Activated naive CD8-positive, alpha-beta T cell (primary cell): ENCODE measurements around the gene CDC42SE2.
"Not testable (repeated sequence)": the region's sequence is repeated elsewhere in the genome, so short reads cannot be mapped to it uniquely, and the experiment has no call there.

Experiments used
- H3K27ac Mint-ChIP-seq: one replicate; pipeline ENCODE4 v1.8.0; 2021; ENCODE audit warnings: mixed read lengths
- H3K27me3 Mint-ChIP-seq: one replicate; pipeline ENCODE4 v1.8.0; 2021; ENCODE audit warnings: mixed read lengths
- H3K36me3 Mint-ChIP-seq: one replicate; pipeline ENCODE4 v1.8.0; 2021; ENCODE audit warnings: mixed read lengths
- H3K4me1 Mint-ChIP-seq: one replicate; pipeline ENCODE4 v1.8.0; 2021; ENCODE audit warnings: low read depth, mixed read lengths
- H3K4me3 Mint-ChIP-seq: one replicate; pipeline ENCODE4 v1.8.0; 2021; ENCODE audit warnings: mild to moderate bottlenecking, mixed read lengths
- H3K9me3 Mint-ChIP-seq: one replicate; pipeline ENCODE4 v1.8.0; 2021; ENCODE audit warnings: low read depth, mixed read lengths

CDC42SE2 gene

GRCh38 chr5:131230406-131230805 lies 33.4 kb upstream of the CDC42SE2 start:
- peak overlapping the region; percentile 61 for H3K27ac Mint-ChIP-seq
- H3K4me3 Mint-ChIP-seq, result no peak overlapping the region
- no peaks in the 10 kb centered on the region for H3K27me3 Mint-ChIP-seq
- no peaks in the 10 kb centered on the region for H3K36me3 Mint-ChIP-seq
- H3K9me3 Mint-ChIP-seq, result no peaks in the 10 kb centered on the region
- H3K4me1 Mint-ChIP-seq, result peaks cover 16% of the 10 kb centered on the region

DNA sequence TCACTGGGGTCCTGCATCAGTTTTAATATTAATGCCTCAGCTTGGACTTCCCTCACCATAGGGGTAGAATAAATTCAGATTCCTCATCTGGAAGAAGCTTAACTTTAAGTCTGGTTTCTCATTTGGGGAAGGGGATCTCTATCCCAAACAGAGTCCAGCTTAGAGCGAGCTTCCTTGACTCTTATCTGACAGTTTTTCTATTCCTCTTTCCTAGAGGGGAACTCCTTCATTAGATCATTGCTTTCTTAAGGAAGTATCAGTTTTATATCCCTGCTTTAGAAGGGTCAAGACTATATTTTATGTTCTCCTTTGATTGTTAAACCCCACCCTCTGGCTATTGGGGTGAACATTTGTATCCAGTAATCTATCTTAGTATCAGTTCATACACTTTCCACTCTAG lies 24.2 kb upstream of the CDC42SE2 start:
- H3K27me3 Mint-ChIP-seq, result no peaks in the 10 kb centered on the region
- no peaks in the 10 kb centered on the region for H3K36me3 Mint-ChIP-seq
- no peaks in the 10 kb centered on the region for H3K9me3 Mint-ChIP-seq
- H3K4me3 Mint-ChIP-seq, result no peak overlapping the region
- H3K4me1 Mint-ChIP-seq, result peaks cover 12% of the 10 kb centered on the region
- no peak overlapping the region for H3K27ac Mint-ChIP-seq

- H3K4me3 Mint-ChIP-seq, result no peak overlapping the region
- peak overlapping the region; percentile 28 for H3K27ac Mint-ChIP-seq
- H3K4me1 Mint-ChIP-seq, result peaks cover 16% of the 10 kb centered on the region
- no peaks in the 10 kb centered on the region for H3K36me3 Mint-ChIP-seq
- H3K9me3 Mint-ChIP-seq, result no peaks in the 10 kb centered on the region
- no peaks in the 10 kb centered on the region for H3K27me3 Mint-ChIP-seq
These were observed 21.1 kb upstream of the CDC42SE2 start for GRCh38 chr5:131242728-131243255.

- no peaks in the 10 kb centered on the region for H3K9me3 Mint-ChIP-seq
- H3K4me1 Mint-ChIP-seq, result peaks cover 29% of the 10 kb centered on the region
- H3K27ac Mint-ChIP-seq, result no peak overlapping the region
- no peaks in the 10 kb centered on the region for H3K27me3 Mint-ChIP-seq
- no peak overlapping the region for H3K4me3 Mint-ChIP-seq
- no peaks in the 10 kb centered on the region for H3K36me3 Mint-ChIP-seq
These were observed 18.5 kb upstream of the CDC42SE2 start for GRCh38 chr5:131245312-131245711.

DNA sequence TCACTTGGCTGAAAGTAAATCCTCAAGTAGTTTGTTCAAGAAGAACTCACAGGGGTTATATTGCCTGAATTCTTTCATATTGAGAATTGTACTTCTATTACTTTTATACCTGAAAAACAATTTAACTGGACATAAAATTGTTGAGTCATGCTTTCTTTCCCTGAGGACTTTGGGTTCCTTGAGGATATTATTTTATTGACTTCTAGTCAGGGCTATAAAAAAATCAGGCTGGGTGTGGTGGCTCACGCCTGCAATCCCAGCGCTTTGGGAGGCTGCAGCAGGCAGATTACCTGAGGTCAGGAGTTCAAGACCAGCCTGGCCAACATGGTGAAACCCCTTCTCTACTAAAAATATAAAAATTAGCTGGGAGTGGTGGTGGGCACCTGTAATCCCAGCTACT lies 17.9 kb upstream of the CDC42SE2 start:
- Mint-ChIP-seq H3K9me3 (no peaks in the 10 kb centered on the region), H3K4me1 (peaks cover 34% of the 10 kb centered on the region), H3K27ac (no peak overlapping the region), H3K4me3 (no peak overlapping the region), H3K36me3 (no peaks in the 10 kb centered on the region), H3K27me3 (no peaks in the 10 kb centered on the region)

DNA sequence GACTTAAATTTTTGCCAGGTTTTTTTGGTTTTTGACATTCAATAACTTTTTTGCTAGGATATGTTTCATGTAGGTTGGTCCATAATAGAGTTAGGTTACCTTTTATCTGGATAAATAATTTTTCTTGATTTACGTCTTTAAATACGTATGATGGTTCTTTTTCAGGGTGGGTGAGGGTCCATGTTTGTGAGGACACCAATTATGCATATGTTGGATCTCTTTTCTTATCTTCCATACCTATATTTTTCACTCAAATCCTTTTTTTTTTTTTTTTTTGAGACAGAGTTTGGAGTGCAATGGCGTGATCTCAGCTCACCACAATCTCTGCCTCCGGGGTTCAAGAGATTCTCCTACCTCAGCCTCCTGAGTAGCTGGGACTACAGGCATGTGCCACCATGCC lies 17.3 kb upstream of the CDC42SE2 start:
- no peaks in the 10 kb centered on the region for H3K27me3 Mint-ChIP-seq
- H3K9me3 Mint-ChIP-seq, result no peaks in the 10 kb centered on the region
- no peak overlapping the region for H3K4me3 Mint-ChIP-seq
- no peak overlapping the region for H3K27ac Mint-ChIP-seq
- H3K36me3 Mint-ChIP-seq, result no peaks in the 10 kb centered on the region
- peaks cover 40% of the 10 kb centered on the region for H3K4me1 Mint-ChIP-seq

DNA sequence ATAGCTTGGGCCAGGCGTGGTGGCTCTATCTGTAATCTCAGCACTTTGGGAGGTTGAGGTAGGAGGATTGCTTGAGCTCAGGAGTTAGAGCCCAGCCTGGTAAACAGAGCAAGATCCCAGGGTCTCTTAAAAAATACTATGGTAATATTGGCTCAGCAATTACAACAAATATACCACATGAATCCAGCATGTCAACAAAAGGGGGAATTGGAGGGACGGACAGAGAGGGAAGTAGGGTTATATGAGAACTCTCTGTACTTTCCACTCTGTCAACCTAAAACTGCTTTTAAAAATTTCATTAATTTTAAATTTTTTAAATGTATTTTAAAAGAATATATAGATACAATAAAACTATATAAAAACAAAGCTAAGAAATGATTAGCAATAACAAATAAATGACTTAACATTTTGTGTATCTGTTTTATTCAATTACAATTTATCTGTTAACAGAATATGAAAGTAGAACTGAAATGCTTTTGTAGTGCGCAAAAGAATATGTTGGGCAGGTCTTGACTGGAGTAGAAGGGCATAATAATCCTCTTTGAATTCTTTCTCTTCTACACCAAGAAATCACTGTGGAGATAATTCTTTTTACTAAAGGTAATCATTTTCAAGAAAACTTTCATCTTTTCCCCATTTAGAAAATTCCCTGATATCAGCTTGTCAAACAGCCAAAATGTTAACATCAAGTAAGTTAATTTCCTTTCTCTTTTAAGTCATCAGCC lies 12.9 kb upstream of the CDC42SE2 start:
- Mint-ChIP-seq H3K4me3 (peak overlapping the region; percentile 94), H3K9me3 (no peaks in the 10 kb centered on the region), H3K36me3 (no peaks in the 10 kb centered on the region), H3K27me3 (no peaks in the 10 kb centered on the region), H3K27ac (peak overlapping the region; percentile 97), H3K4me1 (peaks cover 57% of the 10 kb centered on the region)

- no peaks in the 10 kb centered on the region for H3K27me3 Mint-ChIP-seq
- H3K36me3 Mint-ChIP-seq, result peaks cover 5% of the 10 kb centered on the region
- H3K9me3 Mint-ChIP-seq, result no peaks in the 10 kb centered on the region
- peaks cover 75% of the 10 kb centered on the region for H3K4me1 Mint-ChIP-seq
- peak overlapping the region; percentile 94 for H3K4me3 Mint-ChIP-seq
- peak overlapping the region; percentile 97 for H3K27ac Mint-ChIP-seq
These were observed 11.1 kb upstream of the CDC42SE2 start for GRCh38 chr5:131252824-131253171.

DNA sequence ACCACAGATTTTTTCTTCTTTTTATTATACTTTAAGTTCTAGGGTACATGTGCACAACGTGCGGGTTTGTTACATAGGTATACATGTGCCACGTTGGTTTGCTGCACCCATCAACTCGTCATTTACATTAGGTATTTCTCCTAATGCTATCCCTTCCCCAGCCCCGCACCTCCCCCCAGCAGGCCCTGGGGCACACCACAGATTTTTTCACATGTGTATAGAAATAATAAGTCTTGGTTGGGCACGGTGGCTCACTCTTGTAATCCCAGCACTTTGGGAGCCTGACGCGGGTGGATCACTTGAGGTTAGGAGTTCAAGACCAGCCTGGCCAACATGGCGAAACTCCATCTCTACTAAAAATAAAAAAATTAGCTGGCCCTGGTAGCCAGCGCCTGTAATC lies 9.8 kb upstream of the CDC42SE2 start:
- not testable (repeated sequence) for H3K9me3 Mint-ChIP-seq, H3K27me3 Mint-ChIP-seq, H3K36me3 Mint-ChIP-seq
- peak overlapping the region; percentile 97 for H3K27ac Mint-ChIP-seq
- peaks cover 83% of the 10 kb centered on the region for H3K4me1 Mint-ChIP-seq
- peak overlapping the region; percentile 94 for H3K4me3 Mint-ChIP-seq

DNA sequence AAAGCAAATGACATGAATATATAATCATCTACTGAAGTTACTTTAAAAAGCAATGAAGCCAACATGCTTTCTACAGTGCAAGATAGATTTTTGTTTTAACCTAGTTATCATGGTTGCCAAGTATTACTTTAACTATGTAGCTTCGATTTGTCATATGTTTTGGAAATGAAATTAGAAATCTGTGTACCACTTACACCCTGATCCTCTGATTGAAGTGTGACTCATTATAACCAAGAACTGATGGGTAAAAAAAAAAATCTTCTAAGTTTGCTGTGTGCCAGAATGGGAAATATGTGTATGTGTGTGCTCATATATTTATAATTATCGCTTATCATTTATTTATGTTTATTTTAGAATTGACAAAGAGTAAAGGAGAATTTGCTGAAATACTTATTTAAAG lies 9.1 kb upstream of the CDC42SE2 start:
- peak overlapping the region; percentile 94 for H3K4me3 Mint-ChIP-seq
- no peaks in the 10 kb centered on the region for H3K9me3 Mint-ChIP-seq
- H3K36me3 Mint-ChIP-seq, result peaks cover 8% of the 10 kb centered on the region
- peaks cover 87% of the 10 kb centered on the region for H3K4me1 Mint-ChIP-seq
- H3K27ac Mint-ChIP-seq, result peak overlapping the region; percentile 97
- no peaks in the 10 kb centered on the region for H3K27me3 Mint-ChIP-seq

GRCh38 chr5:131256507-131256823 lies 7.4 kb upstream of the CDC42SE2 start:
- H3K27ac Mint-ChIP-seq, result peak overlapping the region; percentile 99
- H3K36me3 Mint-ChIP-seq, result peaks cover 8% of the 10 kb centered on the region
- peaks cover 83% of the 10 kb centered on the region for H3K4me1 Mint-ChIP-seq
- H3K27me3 Mint-ChIP-seq, result no peaks in the 10 kb centered on the region
- peak overlapping the region; percentile 65 for H3K4me3 Mint-ChIP-seq
- no peaks in the 10 kb centered on the region for H3K9me3 Mint-ChIP-seq

GRCh38 chr5:131258733-131259132 lies 5.1 kb upstream of the CDC42SE2 start:
- no peaks in the 10 kb centered on the region for H3K9me3 Mint-ChIP-seq
- peaks cover 8% of the 10 kb centered on the region for H3K36me3 Mint-ChIP-seq
- H3K27ac Mint-ChIP-seq, result peak overlapping the region; percentile 99
- peak overlapping the region; percentile 87 for H3K4me3 Mint-ChIP-seq
- H3K27me3 Mint-ChIP-seq, result no peaks in the 10 kb centered on the region
- H3K4me1 Mint-ChIP-seq, result peaks cover 86% of the 10 kb centered on the region

GRCh38 chr5:131259326-131259725 lies 4.5 kb upstream of the CDC42SE2 start:
- peaks cover 80% of the 10 kb centered on the region for H3K4me1 Mint-ChIP-seq

GRCh38 chr5:131260895-131261294 lies 3.0 kb upstream of the CDC42SE2 start:
- Mint-ChIP-seq H3K4me3 (no peak overlapping the region), H3K27ac (peak overlapping the region; percentile 99), H3K4me1 (peaks cover 71% of the 10 kb centered on the region), H3K36me3 (peaks cover 8% of the 10 kb centered on the region), H3K9me3 (no peaks in the 10 kb centered on the region), H3K27me3 (no peaks in the 10 kb centered on the region)

More at GRCh38 chr5:131259326-131259725, 4.5 kb upstream of the CDC42SE2 start:
- peak overlapping the region; percentile 87 for H3K4me3 Mint-ChIP-seq
- H3K9me3 Mint-ChIP-seq, result no peaks in the 10 kb centered on the region
- H3K27me3 Mint-ChIP-seq, result no peaks in the 10 kb centered on the region
- H3K27ac Mint-ChIP-seq, result peak overlapping the region; percentile 99
- peaks cover 8% of the 10 kb centered on the region for H3K36me3 Mint-ChIP-seq

GRCh38 chr5:131261483-131261882 lies 2.4 kb upstream of the CDC42SE2 start:
- Mint-ChIP-seq H3K9me3 (no peaks in the 10 kb centered on the region), H3K4me1 (peaks cover 65% of the 10 kb centered on the region), H3K4me3 (no peak overlapping the region), H3K36me3 (peaks cover 6% of the 10 kb centered on the region), H3K27me3 (no peaks in the 10 kb centered on the region), H3K27ac (peak overlapping the region; percentile 34)

GRCh38 chr5:131262953-131263541 lies 806 bp upstream of the CDC42SE2 start:
- Mint-ChIP-seq H3K4me1 (peaks cover 57% of the 10 kb centered on the region), H3K4me3 (peak overlapping the region; percentile 95), H3K9me3 (no peaks in the 10 kb centered on the region), H3K36me3 (peaks cover under 1% of the 10 kb centered on the region), H3K27me3 (no peaks in the 10 kb centered on the region), H3K27ac (peak overlapping the region; percentile 98)
